DLD1 (cell line): ENCODE data around the gene DNAJC4.
"Not testable (repeated sequence)": the region's sequence is repeated elsewhere in the genome, so short reads cannot be mapped to it uniquely, and the experiment has no call there.

Source experiments
- in situ Hi-C: cut with HindIII; loops from 2 replicates; pipeline ENCODE4 v1.10.0; 2017; ENCODE audit warnings: low sequenced_read_pairs

The DNAJC4 gene

DNA sequence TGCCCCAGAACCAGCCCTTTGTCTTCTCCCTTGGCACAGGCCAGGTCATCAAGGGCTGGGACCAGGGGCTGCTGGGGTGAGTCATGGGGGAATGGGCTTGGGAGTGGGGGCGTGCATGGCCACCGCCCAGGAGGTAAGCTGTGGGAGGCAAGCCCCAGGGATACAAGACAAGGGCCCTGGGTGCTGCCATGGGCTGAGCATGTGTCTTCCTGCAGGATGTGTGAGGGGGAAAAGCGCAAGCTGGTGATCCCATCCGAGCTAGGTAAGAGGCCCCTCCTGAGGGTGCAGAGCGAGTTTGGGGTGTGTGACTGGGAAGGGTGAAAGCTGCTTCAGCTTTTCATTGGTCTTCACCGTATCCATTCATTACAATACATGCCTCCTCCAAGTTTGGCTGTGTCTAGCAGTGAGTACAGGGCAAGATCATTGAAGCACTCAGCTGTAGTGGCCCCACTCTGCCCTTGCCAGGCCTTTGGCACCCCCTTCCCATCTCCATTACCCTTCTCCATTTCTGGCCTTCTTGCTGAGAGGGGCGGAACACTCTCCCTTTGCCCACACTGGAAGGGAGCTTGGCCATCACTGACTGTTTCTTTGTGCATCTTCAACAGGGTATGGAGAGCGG lies 13.0 kb downstream of the DNAJC4 start:
- in situ Hi-C loops: no loop called here

DNA sequence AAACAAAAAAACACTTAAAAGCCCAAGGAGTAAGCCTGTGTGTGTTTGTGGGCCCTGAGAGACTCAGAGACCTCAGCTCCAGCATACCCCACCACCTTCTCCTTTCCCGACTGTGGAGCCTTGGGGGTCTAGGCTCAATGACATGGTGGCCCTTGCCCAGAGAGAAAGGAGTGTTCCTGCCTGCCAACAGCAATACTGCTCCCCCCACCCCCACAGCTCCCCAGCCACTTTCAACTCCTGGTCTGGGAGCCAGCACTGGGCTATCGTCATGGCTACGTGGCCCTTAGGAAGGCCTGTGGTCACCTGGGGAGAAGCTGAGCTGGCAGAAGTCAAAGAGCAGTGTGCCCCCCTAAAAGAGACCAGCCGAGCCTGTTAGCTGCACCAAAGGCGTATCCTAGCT lies 13.8 kb downstream of the DNAJC4 start:
- in situ Hi-C loops: no loop called here

DNA sequence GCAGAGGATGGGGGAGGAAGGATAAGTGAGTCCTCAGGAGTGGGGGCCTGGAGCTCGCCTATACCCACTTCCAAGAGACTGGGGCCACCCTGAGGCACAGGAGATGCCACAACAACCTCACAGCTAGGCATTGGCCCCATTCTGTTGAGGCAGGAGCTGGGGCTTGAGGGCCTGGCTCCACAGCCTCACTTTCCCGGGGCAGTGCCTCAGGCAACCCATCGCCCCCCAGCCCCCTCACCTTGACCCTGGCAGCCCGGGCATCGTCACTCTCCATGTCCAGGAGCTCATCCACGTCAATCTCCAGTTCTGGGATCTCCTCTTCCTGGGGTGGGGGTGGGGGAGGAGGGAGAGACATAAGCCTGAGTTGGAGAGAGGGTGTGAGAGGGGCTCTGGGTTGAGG lies 14.6 kb downstream of the DNAJC4 start:
- in situ Hi-C loops: no loop called here

DNA sequence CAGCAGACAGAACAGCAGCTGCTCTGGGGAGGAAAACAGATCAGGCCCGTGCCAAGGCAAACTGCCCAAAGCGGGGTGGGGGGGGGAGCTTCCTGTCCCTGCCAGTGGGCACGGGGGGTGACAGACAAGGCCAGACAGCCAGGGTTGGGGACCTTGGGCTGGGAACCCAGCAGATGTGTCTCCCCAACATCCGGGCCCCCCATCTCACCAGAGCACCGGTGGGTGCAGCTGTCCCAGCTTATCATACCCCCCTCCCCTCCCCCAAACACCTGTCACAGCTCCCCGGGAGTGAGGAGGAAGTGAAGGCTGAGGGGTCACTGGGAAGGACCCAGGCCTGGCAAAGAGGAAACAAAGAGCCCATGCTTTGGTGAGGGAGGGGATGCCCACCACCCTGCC lies 15.1 kb downstream of the DNAJC4 start:
- in situ Hi-C loops: no loop called here

DNA sequence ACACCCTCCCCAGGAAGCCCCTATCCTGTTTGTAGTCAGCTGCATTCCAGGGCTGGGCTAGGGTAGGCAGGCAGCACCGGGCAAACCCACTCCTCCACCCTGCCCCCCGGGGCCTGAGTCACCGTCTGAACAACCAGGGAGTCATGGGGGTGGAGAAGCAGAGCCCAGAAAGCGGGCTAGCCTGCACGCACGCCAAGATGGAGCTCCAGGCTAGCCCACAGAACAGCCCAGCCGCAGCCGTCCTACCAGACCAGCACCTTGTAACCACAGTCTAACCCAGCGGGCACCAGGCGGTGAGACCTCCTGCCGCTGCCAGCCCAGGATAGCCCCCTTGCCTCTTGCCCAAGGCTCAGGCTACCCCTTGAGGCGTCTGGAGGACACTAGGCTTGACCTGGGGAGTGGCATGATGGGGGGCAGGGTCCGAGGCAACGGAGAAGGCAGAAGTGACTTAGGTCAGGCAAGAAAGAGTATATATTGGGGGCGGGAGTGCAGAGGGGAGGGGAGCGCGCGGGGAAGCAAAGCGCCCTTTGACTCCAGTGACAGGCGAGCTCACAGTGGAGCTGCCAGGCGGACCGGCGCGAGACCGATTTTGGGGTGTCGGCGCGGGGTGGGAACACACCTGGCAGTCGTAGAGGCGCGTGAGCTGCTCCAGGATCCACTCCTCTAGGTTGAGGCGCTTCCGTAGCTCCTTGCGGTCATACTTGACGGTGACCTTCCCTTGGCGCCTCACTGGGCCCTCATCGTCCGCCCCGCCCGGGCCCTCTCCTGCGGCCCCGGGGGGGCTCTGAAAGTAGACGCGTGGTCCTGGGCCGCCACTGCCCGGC lies 15.7 kb downstream of the DNAJC4 start:
- in situ Hi-C loops: no loop called here

DNA sequence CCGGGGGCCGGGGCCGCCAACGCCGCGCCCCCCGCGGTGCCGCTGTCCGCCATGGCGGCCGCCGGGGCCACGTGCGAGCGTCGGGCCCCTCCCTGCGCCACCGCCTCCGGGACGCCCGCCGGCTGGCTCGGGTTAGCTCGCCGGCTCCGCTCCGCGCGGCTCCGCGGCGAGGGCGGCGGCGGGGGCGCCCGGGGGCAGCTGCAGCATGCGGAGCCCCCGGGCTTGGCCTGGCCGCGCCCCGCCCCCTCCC lies 16.2 kb downstream of the DNAJC4 start:
- in situ Hi-C loops: not testable (repeated sequence)

DNA sequence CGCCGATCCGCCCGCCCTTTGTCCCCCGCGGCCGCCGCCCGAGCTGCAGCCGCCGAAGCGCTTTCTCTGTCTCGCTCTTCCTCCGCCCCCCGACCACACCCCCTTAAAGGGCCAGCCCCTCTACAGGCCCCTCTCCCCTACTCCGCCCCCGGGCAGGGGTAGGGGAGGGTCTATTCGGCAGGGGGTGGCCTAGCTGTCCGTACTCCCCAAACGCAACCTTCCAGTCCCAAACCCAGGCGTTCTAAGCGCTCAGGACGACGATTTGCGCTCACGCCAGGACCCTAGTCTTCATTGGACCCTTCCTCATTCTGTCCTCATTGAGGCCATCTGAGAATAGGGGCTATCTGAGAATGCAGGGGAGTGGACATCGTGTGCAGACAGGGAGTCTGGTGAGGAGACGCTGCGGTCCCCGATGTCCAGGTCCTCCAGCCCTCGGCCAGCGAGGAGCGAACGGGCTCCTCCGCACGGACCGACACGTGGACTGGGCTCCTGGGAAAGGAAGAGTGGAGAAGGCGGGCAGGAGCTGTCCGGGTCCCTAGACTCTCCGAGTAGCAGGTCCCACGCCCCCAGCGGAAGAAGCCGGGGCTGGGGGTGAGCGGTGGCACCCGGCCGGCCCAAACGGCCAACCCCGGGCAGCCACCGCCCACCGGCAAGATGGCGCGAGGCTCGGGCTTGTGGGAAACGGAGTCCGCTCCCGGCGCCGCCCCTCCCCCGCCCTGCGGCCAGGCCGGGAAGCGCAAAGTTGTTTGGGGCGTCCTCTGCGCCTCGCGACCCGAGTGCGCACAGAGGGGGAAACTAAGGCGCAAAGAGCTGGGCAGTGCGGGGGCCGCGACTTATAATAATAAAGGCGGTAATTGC lies 16.8 kb downstream of the DNAJC4 start, which contains the start of gene PPP1R14B:
TSS of gene PPP1R14B (minus strand) at position 73 of the 858 bp plus-strand sequence. CDS start 270 bp downstream, outside the sequence.
- in situ Hi-C loops: no loop called here

DNA sequence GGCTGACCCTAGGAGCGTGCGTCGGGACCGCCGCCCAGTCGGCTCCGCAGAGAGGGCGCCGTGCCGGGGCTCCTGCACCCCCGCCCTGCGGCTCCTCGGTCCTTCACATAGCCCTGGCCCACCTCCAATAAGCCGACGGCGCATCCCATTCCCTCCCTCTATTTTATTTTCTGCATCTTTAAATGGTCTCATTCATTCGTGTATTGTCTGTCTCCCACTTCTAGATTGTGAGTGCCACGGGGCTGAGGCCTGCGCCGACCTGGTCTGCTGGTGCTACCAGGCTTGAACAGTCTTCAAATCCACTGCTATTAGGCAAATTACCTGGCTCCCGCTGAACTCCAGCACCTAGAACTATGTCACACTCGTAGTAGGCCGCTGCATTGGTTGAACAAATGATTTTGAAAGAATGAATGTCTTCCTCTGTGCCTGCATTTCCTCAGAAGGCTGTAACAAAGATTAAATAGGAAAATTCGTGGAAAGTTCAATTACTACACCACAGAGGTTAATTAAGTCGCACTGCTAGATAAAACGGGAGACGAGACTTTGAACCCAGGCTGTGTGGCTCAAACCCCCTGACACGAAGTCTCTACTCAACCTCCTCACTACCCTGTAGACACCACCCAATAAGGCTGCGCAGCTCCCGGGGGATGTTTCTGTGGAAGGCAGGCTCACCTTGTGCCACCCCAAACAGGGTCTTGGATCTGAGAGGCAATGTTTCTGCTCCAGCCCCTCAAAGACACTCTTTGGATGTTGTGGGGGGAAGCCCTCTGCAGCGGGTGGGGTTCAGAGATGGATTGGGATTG lies 17.6 kb downstream of the DNAJC4 start:
- in situ Hi-C loops: no loop called here

DNA sequence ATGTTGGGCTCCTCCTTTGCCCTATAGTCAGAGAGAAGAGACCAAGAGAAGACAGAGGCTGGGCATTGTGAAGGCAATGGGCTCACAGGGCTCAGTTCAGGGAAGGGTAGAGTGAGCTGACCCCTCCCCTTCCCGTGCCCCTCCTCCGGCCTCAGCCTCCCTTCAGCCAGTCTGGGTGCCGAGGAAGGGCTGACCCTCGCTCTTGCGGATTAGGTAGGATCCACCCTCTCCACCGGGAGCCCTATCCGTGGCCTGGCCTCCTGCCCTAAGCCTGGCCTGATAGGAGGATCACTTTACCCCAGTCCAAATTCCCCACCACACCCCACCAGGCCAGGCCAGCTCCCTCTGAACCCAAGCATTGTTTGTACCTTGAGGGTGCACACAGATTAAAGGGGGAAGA lies 18.2 kb downstream of the DNAJC4 start:
- in situ Hi-C loops: no loop called here

DNA sequence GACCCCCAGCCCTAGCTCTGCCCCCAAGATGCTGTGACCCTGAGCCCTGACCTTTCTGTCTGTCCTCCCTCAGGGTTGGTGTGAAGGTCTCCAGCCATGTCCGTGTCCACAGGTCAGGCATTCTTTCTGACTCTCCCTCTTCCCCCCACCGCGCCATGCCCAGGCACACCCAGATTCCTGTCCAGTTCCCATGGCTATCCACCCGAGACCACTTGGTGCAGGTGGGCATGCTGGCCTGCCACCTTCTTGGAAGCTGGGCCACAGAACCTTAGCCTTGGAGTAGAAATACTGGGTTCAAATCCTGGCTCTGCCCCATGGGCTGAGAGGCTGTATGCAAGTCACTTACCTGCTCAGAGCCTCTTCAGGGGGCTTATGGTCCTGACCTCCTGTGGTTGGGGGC lies 18.7 kb downstream of the DNAJC4 start:
- in situ Hi-C loops: no loop called here

DNA sequence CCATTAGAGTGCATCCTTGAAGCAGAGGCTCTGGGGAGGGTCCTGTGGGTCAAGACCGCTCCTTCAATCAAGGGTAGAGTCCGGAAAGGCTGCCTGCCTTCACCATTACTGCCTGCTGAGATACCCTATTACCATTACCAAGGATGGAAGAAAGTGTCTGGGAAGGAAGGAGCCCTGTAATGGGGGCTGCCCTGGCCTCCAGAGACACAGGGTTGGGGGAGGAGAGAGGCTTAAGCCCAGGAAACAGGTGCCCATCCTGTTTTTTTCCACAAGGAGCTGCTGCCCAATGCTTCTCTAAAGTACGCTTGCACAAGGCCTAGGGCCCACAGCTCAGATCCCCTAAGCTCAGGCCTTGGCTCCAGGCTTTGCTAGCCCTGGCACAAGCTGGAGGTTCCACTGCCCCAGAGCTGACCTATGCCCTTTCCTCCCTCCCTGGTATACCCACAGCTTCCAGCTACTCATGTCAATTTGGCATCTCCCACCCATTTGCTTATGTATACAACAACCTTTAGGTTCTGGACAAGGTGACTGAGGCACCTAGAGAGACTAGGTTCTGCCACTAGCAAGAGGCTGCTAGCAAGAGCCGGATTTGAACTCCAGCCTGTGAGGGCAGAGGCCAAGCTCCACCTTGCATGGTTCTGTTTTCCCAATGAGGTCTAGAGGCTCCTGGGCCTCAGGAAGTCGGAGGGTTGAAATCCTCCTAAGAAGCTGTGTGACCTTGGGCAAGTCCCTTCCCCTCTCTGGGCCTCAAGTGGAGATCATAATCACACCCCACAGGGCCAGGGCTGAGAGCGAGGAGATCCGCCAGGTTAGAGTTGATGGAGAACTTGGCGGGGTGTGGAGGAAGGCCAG lies 19.4 kb downstream of the DNAJC4 start:
- in situ Hi-C loops: no loop called here

DNA sequence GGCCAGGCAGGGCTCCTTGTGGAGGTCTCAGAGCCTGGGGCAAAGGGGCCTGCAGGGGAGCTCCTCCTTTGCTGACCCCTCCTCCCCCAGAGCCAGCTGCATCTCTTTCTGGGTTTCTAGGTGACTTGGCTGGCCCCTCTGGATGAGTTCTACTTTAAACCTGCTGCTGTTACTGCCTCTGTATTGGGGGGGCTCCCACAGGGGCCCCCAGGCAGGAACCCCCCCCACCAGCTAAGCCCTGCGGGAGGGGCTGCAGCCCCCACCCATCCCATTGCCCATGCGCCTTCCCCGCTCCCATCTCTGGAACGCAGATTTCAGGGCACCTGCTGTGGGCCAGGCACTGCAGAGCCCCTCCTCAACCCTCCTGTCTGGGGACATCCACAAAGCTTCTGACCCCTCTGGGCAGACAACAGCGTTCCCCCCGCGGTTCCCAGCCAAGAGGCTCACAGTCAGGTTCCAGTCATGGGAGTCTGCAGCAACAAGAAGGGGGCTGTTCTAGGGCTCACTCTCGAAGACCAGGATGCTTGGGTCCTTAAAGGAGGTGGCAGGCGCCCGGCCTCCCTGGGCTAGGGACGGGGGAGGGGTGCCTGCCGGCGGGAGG lies 20.2 kb downstream of the DNAJC4 start:
- in situ Hi-C loops: no loop called here

DNA sequence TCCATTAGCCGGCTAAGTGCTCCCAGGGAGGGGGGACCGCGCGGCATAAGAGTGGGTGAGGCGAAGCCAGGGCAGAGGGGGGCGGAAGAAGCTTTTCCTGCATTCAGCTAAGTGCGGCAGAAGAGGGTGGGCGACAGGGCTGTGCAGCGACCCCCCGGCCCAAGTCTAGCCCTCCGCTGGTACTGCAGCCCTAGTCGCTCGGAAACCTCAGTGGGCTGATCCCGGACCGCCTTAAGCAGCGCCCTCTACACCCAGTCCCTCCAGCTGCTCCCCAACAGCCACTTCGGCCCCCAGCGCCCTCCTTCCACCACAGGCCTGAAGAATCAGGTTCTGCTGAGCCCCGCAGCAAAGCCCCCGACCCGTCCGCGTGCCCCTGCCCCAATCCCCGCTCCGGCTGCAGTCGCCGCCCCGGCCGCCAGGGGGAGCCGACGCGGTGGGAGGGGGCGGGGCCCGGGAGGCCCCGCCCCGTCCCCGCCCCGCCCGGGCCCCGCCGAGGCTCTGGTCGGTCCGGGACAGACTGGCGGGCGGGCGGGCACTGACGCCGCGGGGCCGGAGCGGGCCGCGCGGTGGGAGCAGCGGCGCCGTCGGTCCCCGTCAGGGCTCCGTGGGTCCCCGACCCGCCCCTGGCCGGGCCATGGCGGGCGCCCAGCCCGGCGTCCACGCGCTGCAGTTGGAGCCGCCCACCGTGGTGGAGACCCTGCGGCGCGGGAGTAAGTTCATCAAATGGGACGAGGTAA lies 20.8 kb downstream of the DNAJC4 start, which contains the start of gene PLCB3:
TSS of gene PLCB3 (plus strand) at position 515 of the 737 bp plus-strand sequence. CDS start at position 635, 120 bp downstream.
- in situ Hi-C loops: no loop called here

DNA sequence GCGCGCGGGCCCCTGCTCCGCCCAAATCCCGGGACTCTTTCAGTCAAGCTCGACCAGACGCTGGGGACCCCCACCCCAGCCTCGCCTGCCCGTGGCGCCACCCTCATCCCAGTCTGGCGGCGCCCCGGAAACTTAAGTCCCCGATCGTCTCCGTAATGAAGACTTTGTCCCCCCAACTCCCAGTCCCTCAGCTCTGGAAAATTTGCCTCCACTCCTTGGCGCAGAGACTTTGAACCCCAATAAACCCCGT lies 21.3 kb downstream of the DNAJC4 start:
- in situ Hi-C loops: no loop called here

DNA sequence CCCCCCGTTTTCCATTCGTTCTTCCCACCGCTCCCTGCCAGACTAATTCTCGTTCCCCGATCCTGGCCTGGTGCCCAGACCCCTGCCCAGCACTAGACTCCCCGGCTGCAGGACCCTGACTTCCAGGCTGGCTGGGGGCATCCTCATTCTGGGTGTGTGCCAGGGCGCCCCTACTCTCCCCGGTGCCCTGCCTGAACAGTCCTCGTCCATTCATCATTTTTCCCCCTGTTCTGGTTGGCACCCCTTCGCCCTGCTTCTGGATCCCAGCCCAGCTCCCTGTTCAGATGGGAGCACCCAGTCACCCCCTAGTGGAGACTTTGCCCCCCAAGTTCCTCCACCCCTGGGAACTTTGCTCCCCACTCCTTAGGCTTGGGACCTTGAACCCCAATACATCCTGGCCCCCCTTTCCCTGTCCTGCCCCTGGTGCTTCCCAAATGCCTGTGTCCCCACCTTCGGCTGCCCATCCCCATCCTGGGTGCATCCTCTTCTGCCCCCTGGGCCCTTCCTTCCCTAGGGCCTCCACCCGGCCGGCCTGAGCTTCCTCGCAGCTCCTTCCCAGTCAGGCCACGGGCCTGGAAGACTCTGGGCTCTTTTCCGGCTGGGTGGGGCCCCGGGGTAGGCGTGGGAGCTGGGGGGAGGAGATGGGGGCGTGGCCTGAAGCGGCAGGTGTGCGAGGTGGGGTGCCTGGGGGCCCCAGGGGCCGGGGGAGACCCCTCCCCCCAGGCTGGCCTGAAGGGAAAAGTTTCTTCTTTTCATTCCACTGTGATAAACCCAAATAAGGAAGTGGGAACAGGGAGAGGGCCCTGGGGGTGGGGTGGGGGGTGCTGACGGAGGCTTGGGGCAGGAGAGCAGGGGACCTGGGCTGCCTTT lies 21.9 kb downstream of the DNAJC4 start:
- in situ Hi-C loops: no loop called here

DNA sequence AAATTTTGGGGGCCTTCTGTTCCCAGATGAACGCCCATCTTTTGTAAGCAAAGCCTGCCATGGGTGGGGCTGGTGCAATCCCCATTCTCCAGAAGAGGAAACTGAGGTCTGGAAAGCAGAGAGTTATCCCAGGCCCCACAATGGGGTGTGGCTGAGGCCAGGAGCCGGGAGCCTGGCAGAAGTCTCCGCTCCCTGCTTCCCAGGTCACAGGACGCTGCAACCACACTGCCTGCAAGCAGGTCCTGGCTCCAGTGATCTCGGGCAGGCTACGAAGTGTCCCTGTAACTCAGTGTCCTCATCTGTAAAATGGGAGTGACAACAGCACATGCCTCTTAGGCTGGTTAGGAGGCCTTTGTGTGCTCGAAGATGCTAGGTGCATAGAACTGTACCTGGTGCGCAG lies 22.7 kb downstream of the DNAJC4 start:
- in situ Hi-C loops: no loop called here

DNA sequence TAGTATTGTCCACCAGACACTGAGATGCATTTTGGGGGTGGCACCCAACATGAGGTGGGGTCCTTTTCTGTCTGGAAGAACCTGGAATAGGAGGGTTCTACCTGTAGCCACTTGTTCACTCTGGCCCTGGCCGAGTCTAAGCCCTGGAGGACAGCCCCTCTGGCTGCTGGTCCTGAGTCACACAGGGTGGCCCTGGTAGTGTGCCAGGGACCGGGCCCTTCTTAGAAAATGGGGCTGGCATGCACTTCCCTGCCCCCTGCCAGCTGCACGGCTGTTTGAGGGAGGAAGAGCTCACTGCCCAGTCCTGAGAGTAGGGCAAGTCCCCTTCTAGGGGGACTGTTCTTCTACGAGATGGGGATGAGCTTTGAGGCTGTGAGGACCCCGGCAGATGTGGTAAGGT lies 23.1 kb downstream of the DNAJC4 start:
- in situ Hi-C loops: no loop called here

DNA sequence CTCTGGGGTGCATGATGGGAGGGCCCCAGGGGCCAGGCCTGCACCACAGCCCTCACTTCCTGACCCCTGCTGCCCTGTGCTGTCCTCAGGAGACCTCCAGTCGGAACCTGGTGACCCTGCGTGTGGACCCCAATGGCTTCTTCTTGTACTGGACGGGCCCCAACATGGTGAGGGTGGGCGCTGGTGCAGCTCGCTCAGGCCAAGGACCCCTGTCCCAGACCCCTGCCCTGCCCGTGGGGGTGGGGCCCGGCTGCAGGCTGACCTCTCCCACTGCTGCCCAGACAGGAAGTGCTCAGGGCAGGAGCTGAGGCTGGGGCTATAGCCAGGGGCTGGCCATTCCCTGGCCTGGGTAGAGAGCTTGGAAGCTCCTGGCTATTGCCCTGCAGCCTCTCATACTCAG lies 24.0 kb downstream of the DNAJC4 start:
- in situ Hi-C loops: no loop called here
